Esophagus muscularis mucosa (tissue), 4 donors: ENCODE measurements around the gene GRIK3. TPM values are rescaled to one million over a fixed set of nuclear protein-coding genes. Genes with fewer than 3 reads are reported as not detected.
A peak's percentile ranks its signal among the peaks of the same experiment; 100 is the strongest.
"Not testable (repeated sequence)": the region's sequence is repeated elsewhere in the genome, so short reads cannot be mapped to it uniquely, and the experiment has no call there.

Source experiments
- DNase-seq: peaks from one replicate; pipeline ENCODE4 v3.0.0-alpha.2; 2017; ENCODE audit errors: extremely low spot score
- H3K27ac ChIP-seq, 4 donors: fragments of 200-600 bp; sonication (generic); replicated peaks in 1 of 4; 1 replicate in 3 of 4; 2 replicates in 1 of 4; pipeline ENCODE4 v1.5.1; 2016 to 2019; ENCODE audit warnings: mild to moderate bottlenecking in 1 of 4
- H3K27me3 ChIP-seq, 4 donors: fragments of 200-600 bp; sonication (generic); one replicate each; pipeline versions ENCODE4 v1.5.1 to v1.6.0; 2016 to 2019
- H3K36me3 ChIP-seq, 4 donors: fragments of 200-600 bp; sonication (generic); one replicate each; pipeline ENCODE4 v1.5.1; 2016 to 2019
- H3K4me1 ChIP-seq, 4 donors: fragments of 200-600 bp; sonication (generic); one replicate each; pipeline ENCODE4 v1.5.1; 2016 to 2019
- H3K4me3 ChIP-seq, 4 donors: fragments of 200-600 bp; sonication (generic); 1 replicate in 2 of 4; 2 replicates in 2 of 4; pipeline ENCODE4 v1.5.1; 2016 to 2019; ENCODE audit warnings: mild to moderate bottlenecking in 4 of 4, moderate library complexity in 1 of 4
- H3K9me3 ChIP-seq, 4 donors: fragments of 200-600 bp; sonication (generic); 1 replicate in 3 of 4; 2 replicates in 1 of 4; pipeline ENCODE4 v1.5.1; 2016 to 2019
- EP300 ChIP-seq: sonication (generic); formaldehyde crosslinking; IDR thresholded peaks from one replicate; pipeline ENCODE4 v1.6.1; 2017; ENCODE audit warnings: antibody characterized with exemption
- POLR2A ChIP-seq: fragments of 450-650 bp; IDR thresholded peaks from one replicate; pipeline ENCODE4 v1.6.1; 2017; ENCODE audit warnings: antibody characterized with exemption, moderate library complexity, mild to moderate bottlenecking, low read depth
- POLR2AphosphoS5 ChIP-seq, 2 donors: sonication (generic); formaldehyde crosslinking; IDR thresholded peaks; one replicate each; pipeline ENCODE4 v1.6.1; 2017; ENCODE audit warnings: antibody characterized with exemption in 2 of 2
- WGBS: methylation state at CpG from one replicate; pipeline ENCODE4 v1.1.5; 2018; 5-methylcytosine and 5-hydroxymethylcytosine counted together
- intact Hi-C: fragments of 100-400 bp; cut with DNase I; formaldehyde crosslinking; loops from one replicate; pipeline ENCODE4 v1.15.1; 2023
- total RNA-seq, 4 donors: library from RNA; depleted of rRNA; stranded (reverse); fragments of >200 nt; gene quantifications; one replicate each; pipeline versions ENCODE4 v1.1.0 to v1.2.1, GENCODE V29; 2016
- TF ChIP-seq, protein P1 (sequence below), 3 experiments: fragments of 200-600 bp in 2 of 3; fragments of 450-650 bp in 1 of 3; sonication (generic) in 2 of 3; IDR thresholded peaks; one replicate each; pipeline ENCODE4 v1.5.1; 2017 to 2019; ENCODE audit warnings: antibody characterized with exemption in 3 of 3, mild to moderate bottlenecking in 2 of 3, moderate library complexity in 1 of 3

Gene GRIK3
- total RNA-seq, 4 donors from 2014 or later: 5.3 to 7.9 (median 6.6) TPM

DNA sequence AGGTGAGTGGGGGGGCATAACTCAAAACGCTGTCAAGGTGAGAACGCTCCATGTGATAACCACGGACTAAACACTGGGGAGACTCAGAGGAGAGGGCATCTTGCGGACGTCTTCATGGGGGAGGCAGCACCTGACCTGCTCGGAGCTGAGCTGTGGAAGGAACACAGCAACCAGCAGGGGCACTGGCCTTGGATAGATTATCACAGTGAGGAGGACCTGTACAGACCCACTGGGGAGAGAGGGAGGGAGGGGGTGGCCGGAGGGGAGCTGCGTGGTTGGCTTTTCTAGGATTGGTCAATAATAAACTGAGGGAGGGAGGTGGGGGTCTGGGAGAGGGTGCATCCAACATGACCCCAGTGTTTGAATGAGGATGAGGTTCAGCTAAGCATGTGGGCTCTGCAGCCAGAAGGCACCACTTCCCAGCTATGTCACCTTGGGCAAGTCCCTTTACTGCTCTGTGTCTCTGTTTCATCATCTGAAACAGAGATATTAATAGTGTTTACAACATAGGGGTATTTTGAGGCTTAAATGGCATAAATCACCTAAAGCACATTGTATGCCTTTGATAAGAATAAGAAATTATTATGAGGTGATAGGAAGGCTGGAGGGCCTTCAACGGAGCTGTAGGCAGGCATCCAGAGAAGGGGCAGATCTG lies 123.3 kb downstream of the GRIK3 start:
- Histone ChIP-seq H3K4me1 (no peaks in the 10 kb centered on the region), H3K27ac (no peak overlapping the region), H3K27me3 (peaks cover 0 to 57% (median 0%) of the 10 kb centered on the region in 4 donors), H3K9me3 (peaks cover 0 to 5% (median 0%) of the 10 kb centered on the region in 4 donors), H3K36me3 (no peaks in the 10 kb centered on the region), H3K4me3 (no peak overlapping the region)
- intact Hi-C loops: no loop called here
- WGBS: 72% methylated on average over 9 of the region's 9 CpGs
- DNase-seq: peak; percentile 64
- TF ChIP-seq EP300: no peak
- no peak for TF ChIP-seq POLR2AphosphoS5 (IDR thresholded peaks at IDR 0.05)
- TF ChIP-seq, protein P1, sequence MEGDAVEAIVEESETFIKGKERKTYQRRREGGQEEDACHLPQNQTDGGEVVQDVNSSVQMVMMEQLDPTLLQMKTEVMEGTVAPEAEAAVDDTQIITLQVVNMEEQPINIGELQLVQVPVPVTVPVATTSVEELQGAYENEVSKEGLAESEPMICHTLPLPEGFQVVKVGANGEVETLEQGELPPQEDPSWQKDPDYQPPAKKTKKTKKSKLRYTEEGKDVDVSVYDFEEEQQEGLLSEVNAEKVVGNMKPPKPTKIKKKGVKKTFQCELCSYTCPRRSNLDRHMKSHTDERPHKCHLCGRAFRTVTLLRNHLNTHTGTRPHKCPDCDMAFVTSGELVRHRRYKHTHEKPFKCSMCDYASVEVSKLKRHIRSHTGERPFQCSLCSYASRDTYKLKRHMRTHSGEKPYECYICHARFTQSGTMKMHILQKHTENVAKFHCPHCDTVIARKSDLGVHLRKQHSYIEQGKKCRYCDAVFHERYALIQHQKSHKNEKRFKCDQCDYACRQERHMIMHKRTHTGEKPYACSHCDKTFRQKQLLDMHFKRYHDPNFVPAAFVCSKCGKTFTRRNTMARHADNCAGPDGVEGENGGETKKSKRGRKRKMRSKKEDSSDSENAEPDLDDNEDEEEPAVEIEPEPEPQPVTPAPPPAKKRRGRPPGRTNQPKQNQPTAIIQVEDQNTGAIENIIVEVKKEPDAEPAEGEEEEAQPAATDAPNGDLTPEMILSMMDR (IDR thresholded peaks at IDR 0.05): no peak
- no peak for TF ChIP-seq POLR2A

DNA sequence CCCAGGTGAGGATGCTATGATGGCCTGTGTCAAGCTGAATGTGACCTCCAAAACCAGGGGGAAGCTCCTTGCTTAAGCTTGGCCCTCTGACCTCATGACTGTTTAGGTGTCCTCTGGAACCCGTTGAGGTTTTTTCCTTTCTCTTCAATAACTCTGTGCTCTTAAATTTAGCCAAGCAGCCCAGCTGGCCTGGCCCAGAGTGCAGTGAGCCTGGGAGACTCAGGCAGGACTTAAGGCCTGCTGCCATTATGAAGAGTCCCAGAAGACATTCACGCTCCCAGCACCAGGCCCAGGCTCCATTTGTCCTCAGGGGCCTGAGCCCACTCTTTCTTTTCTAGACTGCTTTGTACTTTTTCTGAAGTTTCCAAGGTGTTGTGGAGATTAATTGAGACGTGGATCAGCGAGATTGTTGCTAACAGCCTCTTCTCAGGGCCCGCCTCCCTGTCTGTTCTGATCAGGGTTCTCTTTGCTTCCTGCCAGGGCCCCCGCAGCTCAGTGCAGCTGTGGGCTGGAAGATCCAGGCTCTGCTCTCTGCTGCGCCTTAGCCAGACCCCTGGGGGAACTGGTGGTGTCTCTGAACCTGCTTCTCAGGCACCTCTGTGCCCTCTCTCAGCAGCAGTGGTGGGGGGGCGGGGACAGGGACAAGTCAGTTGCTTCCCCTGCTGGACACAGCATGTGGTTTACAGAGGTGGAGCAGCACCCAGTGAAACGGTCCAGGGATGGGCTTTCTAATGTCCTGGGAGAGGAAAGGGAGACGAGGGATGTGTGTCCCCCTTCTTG lies 124.2 kb downstream of the GRIK3 start:
- Histone ChIP-seq H3K27me3 (peaks cover 0 to 54% (median 0%) of the 10 kb centered on the region in 4 donors), H3K4me1 (no peaks in the 10 kb centered on the region), H3K27ac (no peak overlapping the region), H3K4me3 (no peak overlapping the region), H3K36me3 (no peaks in the 10 kb centered on the region), H3K9me3 (peaks cover 0 to 5% (median 0%) of the 10 kb centered on the region in 4 donors)
- intact Hi-C loops: no loop called here
- TF ChIP-seq EP300 (no peak), POLR2AphosphoS5 (IDR thresholded peaks at IDR 0.05) (no peak), POLR2A (no peak)
- TF ChIP-seq, protein P1 (IDR thresholded peaks at IDR 0.05): no peak
- peak; percentile 78 for DNase-seq
- 44% methylated on average over 9 of the region's 10 CpGs for WGBS

DNA sequence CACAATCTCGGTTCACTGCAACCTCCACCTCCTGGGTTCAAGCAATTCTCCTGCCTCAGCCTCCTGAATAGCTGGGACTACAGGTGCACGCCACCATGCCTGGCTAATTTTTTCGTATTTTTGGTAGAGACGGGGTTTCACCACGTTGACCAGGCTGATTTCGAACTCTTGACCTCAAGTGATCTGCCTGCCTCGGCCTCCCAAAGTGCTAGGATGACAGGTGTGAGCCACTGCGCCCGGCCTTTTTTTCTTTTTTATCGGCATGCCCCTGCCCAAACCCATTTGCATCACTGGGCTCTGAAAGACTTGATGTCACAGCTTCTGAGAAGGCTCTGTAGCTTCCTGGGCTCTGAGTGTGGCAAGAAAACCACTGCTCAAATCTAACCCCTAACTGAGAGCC lies 125.0 kb downstream of the GRIK3 start:
- H3K4me1 ChIP-seq, H3K4me3 ChIP-seq, H3K27ac ChIP-seq, H3K36me3 ChIP-seq, intact Hi-C loops, H3K9me3 ChIP-seq: not testable (repeated sequence)
- H3K27me3 ChIP-seq: peaks cover 0 to 46% (median 0%) of the 10 kb centered on the region in 4 donors
- peak; percentile 70 for DNase-seq
- WGBS: 91% methylated on average over 10 of the region's 10 CpGs

DNA sequence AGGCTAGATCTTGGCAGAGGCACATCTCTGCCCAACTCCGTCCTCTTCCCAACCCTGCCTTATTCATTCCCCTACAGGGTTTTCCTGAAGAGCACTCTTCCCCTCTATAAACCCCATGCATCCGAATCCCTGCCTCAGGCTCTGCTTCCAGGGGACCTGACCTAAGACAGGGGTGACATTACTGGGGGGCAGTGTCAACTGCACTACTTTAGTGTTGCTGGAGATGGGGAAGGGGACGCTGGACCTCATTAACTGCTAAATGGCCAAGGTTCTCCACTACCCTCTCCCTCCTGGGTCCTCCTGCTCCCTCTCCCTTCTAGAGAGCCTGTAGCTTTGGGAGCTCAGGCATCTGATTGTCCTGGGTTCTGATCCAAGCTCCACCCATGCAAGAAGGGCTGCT lies 126.2 kb downstream of the GRIK3 start:
- no peak overlapping the region for H3K27ac ChIP-seq
- no peaks in the 10 kb centered on the region for H3K36me3 ChIP-seq
- TF ChIP-seq POLR2A (no peak), EP300 (no peak), POLR2AphosphoS5 (IDR thresholded peaks at IDR 0.05) (no peak)
- TF ChIP-seq, protein P1 (IDR thresholded peaks at IDR 0.05): no peak
- peak; percentile 80 for DNase-seq
- H3K4me1 ChIP-seq: no peaks in the 10 kb centered on the region
- H3K9me3 ChIP-seq: peaks cover 0 to 5% (median 0%) of the 10 kb centered on the region in 4 donors
- WGBS: 63% methylated on average over 3 of the region's 3 CpGs
- no peak overlapping the region for H3K4me3 ChIP-seq
- intact Hi-C loops: no loop called here
- peaks cover 0 to 36% (median 0%) of the 10 kb centered on the region in 4 donors for H3K27me3 ChIP-seq

DNA sequence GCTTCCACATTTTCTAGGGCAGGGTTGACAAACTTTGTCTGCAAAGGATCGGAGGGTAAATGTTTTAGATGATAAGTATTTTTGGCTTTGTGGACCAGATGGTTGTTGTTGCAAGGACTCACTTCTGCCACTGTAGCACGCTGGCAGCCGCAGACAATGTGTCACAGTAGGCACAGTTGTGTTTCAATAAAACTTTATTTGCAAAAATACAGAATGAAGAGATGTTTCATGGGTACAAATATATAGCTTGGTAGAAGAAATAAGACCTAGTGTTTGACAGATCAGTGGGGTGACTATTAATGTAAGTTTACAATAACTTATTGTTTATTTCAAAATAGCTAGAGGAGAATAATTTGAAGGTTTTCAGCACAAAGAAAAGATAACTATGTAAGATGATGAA lies 127.8 kb downstream of the GRIK3 start:
- peaks cover 0 to 8% (median 3%) of the 10 kb centered on the region in 4 donors for H3K9me3 ChIP-seq
- H3K27me3 ChIP-seq: peaks cover 0 to 24% (median 0%) of the 10 kb centered on the region in 4 donors
- intact Hi-C loops: no loop called here
- 74% methylated on average over 3 of the region's 3 CpGs for WGBS
- H3K27ac ChIP-seq: no peak overlapping the region
- no peak for TF ChIP-seq EP300
- TF ChIP-seq, protein P1 (IDR thresholded peaks at IDR 0.05): no peak
- TF ChIP-seq POLR2A: no peak
- no peak for TF ChIP-seq POLR2AphosphoS5 (IDR thresholded peaks at IDR 0.05)
- DNase-seq: no peak
- no peaks in the 10 kb centered on the region for H3K4me1 ChIP-seq
- no peak overlapping the region for H3K4me3 ChIP-seq
- H3K36me3 ChIP-seq: no peaks in the 10 kb centered on the region
